CD4-positive, alpha-beta memory T cell (primary cell): Measurements from ENCODE around the gene CORO7. TPM values are rescaled to one million over a fixed set of nuclear protein-coding genes. Genes with fewer than 3 reads are reported as not detected.

Experiments
- CTCF ChIA-PET: fragments of 350-600 bp; sonication (Branson Sonifier 250); formaldehyde crosslinking; loops from one replicate; lab custom pipeline; 2021; ENCODE audit warnings: inconsistent platforms; ENCODE audit not compliant: partially characterized antibody; lab: Charles Lee
- POLR2A ChIA-PET: fragments of 350-600 bp; sonication (Branson Sonifier 250); formaldehyde crosslinking; loops from one replicate; lab custom pipeline; 2021; ENCODE audit not compliant: partially characterized antibody; lab: Charles Lee
- DNase-seq, 5 donors: peaks; one replicate each; pipeline versions ENCODE4 v3.0.0 to v3.0.0-alpha.2; 2020 to 2022; ENCODE audit warnings: mixed read lengths in 1 of 5
- H3K27ac ChIP-seq: one replicate; pipeline ENCODE4 v1.7.0; 2013; ENCODE audit warnings: low read depth, low read length
- H3K27me3 ChIP-seq: 2 replicates; pipeline ENCODE4 v1.7.0; 2013; ENCODE audit warnings: mild to moderate bottlenecking, low read length, moderate library complexity; ENCODE audit not compliant: insufficient read depth
- H3K36me3 ChIP-seq: 2 replicates; pipeline ENCODE4 v1.7.0; 2013; ENCODE audit warnings: mild to moderate bottlenecking, low read length, moderate library complexity; ENCODE audit not compliant: insufficient read depth
- H3K4me1 ChIP-seq: 2 replicates; pipeline ENCODE4 v1.7.0; 2013; ENCODE audit warnings: mild to moderate bottlenecking, low read length, moderate library complexity; ENCODE audit not compliant: insufficient read depth
- H3K4me3 ChIP-seq, 2 donors: one replicate each; pipeline ENCODE4 v1.7.0; 2013; ENCODE audit warnings: low read length in 2 of 2, mild to moderate bottlenecking in 1 of 2
- H3K9me3 ChIP-seq, 2 donors: one replicate each; pipeline ENCODE4 v1.7.0; 2013; ENCODE audit warnings: low read length in 2 of 2, control low read depth in 1 of 2; ENCODE audit not compliant: control insufficient read depth in 1 of 2
- H3K27ac Mint-ChIP-seq, 7 donors: one replicate each; pipeline ENCODE4 v1.8.0; 2020 to 2021; ENCODE audit warnings: mixed read lengths in 7 of 7, mild to moderate bottlenecking in 6 of 7, inconsistent platforms in 3 of 7, moderate library complexity in 3 of 7
- H3K27me3 Mint-ChIP-seq, 2 donors: one replicate each; pipeline ENCODE4 v1.8.0; 2020 to 2021; ENCODE audit warnings: mixed read lengths in 2 of 2
- H3K36me3 Mint-ChIP-seq, 2 donors: one replicate each; pipeline ENCODE4 v1.8.0; 2020 to 2021; ENCODE audit warnings: mixed read lengths in 2 of 2, inconsistent platforms in 1 of 2, mild to moderate bottlenecking in 1 of 2
- H3K4me1 Mint-ChIP-seq, 4 donors: one replicate each; pipeline ENCODE4 v1.8.0; 2020 to 2021; ENCODE audit warnings: mixed read lengths in 4 of 4, mild to moderate bottlenecking in 1 of 4
- H3K4me3 Mint-ChIP-seq, 8 donors: one replicate each; pipeline ENCODE4 v1.8.0; 2020 to 2021; ENCODE audit warnings: mixed read lengths in 8 of 8, mild to moderate bottlenecking in 7 of 8, moderate library complexity in 6 of 8, inconsistent platforms in 3 of 8
- H3K9me3 Mint-ChIP-seq, 8 donors: one replicate each; pipeline ENCODE4 v1.8.0; 2020 to 2021; ENCODE audit warnings: mixed read lengths in 8 of 8, mild to moderate bottlenecking in 5 of 8, inconsistent platforms in 3 of 8, moderate library complexity in 1 of 8
- intact Hi-C: fragments of 100-400 bp; cut with micrococcal nuclease; formaldehyde crosslinking; loops from one replicate; pipeline ENCODE4 v1.15.1; 2023
- polyA plus RNA-seq, 2 donors: library from polyadenylated mRNA; unstranded; fragments of 300-500 nt; fragmentation: Illumina TruSeq; gene quantifications; one replicate each; pipeline ENCODE4 v1.2.3, GENCODE V29; 2021
- total RNA-seq, 2 experiments: library from RNA; stranded (reverse); gene quantifications; one replicate each; pipeline ENCODE4 v1.2.3, GENCODE V29; 2021

The CORO7 gene
- total and polyA plus RNA-seq, 4 experiments from 2014 or later, result 48.2 to 184 (median 157) TPM

- Histone ChIP-seq H3K27ac (no peak within 1 kb of the TSS), H3K4me3 (peak within 1 kb of the TSS; percentile 29 to 36), H3K9me3 (no peaks in the 10 kb centered on the region), H3K36me3 (no peaks in the 10 kb centered on the region), H3K27me3 (no peaks in the 10 kb centered on the region), H3K4me1 (peaks cover 23% of the 10 kb centered on the region)
- Mint-ChIP-seq H3K36me3 (peaks cover 0 to 2% of the 10 kb centered on the region in 2 donors), H3K4me3 (peak within 1 kb of the TSS; percentile 87 to 99 (median 93)), H3K9me3 (no peaks in the 10 kb centered on the region), H3K4me1 (peaks cover 9 to 22% (median 16%) of the 10 kb centered on the region in 4 donors), H3K27me3 (peaks cover 7 to 11% of the 10 kb centered on the region in 2 donors), H3K27ac (peak within 1 kb of the TSS in 5 of 7 donors; percentile 50 to 95 (median 82))
- intact Hi-C loops, result no loop called here
- CTCF ChIA-PET, result no interaction called here
- DNase-seq, result peak in 2 of 5 donors; percentile 16 to 47
- POLR2A ChIA-PET, result interaction anchor here (0.8 to 1.0 kb wide), 2 partner anchors 9 to 44 kb away, joined by 3 read pairs; no protein-coding TSS in a partner anchor
These were observed 100.9 kb downstream of the CORO7 start, which contains the start of gene GLIS2 for GRCh38 chr16:4315186-4316107. TSS of gene GLIS2 (plus strand) at chr16:4316067. CDS start at chr16:4332281, 16,214 bp downstream.

- H3K36me3 Mint-ChIP-seq, result peaks cover 0 to 2% of the 10 kb centered on the region in 2 donors
- ChIA-PET POLR2A (interaction anchor here (0.8 to 1.0 kb wide), 2 partner anchors 8 to 44 kb away, joined by 3 read pairs; no protein-coding TSS in a partner anchor), CTCF (interaction anchor here (1.0 kb wide), 1 partner anchor 61 kb away, joined by 3 read pairs; no protein-coding TSS in a partner anchor)
- no peak overlapping the region for H3K27ac ChIP-seq
- peak overlapping the region; percentile 87 to 99 (median 93) for H3K4me3 Mint-ChIP-seq
- H3K27ac Mint-ChIP-seq, result peak overlapping the region; percentile 50 to 95 (median 82)
- H3K27me3 ChIP-seq, result no peaks in the 10 kb centered on the region
- no peaks in the 10 kb centered on the region for H3K9me3 Mint-ChIP-seq
- peaks cover 7 to 11% of the 10 kb centered on the region in 2 donors for H3K27me3 Mint-ChIP-seq
- no peaks in the 10 kb centered on the region for H3K36me3 ChIP-seq
- peaks cover 23% of the 10 kb centered on the region for H3K4me1 ChIP-seq
- peak overlapping the region; percentile 29 to 36 for H3K4me3 ChIP-seq
- H3K9me3 ChIP-seq, result no peaks in the 10 kb centered on the region
- peaks cover 9 to 22% (median 16%) of the 10 kb centered on the region in 4 donors for H3K4me1 Mint-ChIP-seq
- intact Hi-C loops, result no loop called here
- peak in 3 of 5 donors; percentile 27 to 45 (median 34) for DNase-seq
These were observed 101.7 kb downstream of the CORO7 start for GRCh38 chr16:4314532-4315185.

DNA sequence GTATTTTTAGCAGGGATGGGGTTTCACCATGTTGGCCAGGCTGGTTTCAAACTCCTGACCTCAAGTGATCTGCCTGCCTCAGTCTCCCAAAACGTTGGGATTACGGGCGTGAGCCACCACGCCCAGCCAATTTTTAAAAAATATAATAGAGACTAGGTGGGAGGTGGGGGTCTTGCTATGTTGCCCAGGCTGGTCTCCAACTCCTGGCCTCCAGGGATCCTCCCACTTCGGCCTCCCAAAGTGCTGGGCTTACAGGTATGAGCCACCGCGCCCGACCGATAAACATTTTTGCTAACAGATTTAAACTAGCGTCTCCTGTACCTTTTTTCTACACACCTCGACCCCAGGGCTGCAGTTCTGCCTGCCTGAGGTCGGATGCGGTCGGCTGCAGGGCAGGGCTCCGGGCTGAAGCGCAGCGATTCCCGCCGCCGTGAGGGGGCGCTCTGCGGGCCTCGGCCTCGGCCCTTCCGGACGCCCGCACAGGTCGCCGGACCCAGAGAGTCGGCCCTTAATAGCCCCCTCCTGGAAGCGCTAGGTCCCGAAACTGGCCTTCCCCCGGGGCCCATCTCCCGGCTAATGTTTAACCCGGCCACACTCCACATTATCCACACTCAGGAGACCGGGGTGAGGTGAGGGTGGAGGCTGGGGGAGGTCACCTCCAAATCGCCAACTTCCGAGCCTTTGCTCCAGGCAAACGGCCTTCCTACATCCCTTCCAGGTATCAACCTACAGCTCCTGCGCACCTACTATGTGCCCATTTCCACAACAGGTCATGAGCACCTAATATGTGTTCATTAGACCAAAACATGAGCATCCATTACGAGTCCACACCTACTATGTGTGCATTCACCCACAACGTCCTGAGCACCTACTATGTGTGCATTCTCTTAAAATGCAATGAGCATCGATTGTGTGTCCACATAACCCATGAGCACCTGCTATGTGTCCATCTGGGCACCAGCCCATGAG, 102.5 kb downstream of the CORO7 start:
- Histone ChIP-seq H3K27ac (no peak overlapping the region), H3K4me1 (peaks cover 16% of the 10 kb centered on the region), H3K27me3 (no peaks in the 10 kb centered on the region), H3K9me3 (no peaks in the 10 kb centered on the region), H3K36me3 (no peaks in the 10 kb centered on the region), H3K4me3 (no peak overlapping the region)
- CTCF ChIA-PET, result interaction anchor here (1.0 kb wide), 1 partner anchor 60 kb away, joined by 3 read pairs; no protein-coding TSS in a partner anchor
- Mint-ChIP-seq H3K27me3 (peaks cover 7 to 11% of the 10 kb centered on the region in 2 donors), H3K9me3 (no peaks in the 10 kb centered on the region), H3K4me3 (peak overlapping the region in 7 of 8 donors; percentile 89 to 99 (median 93)), H3K36me3 (peaks cover 0 to 2% of the 10 kb centered on the region in 2 donors), H3K4me1 (peaks cover 10 to 17% (median 12%) of the 10 kb centered on the region in 4 donors), H3K27ac (peak overlapping the region in 4 of 7 donors; percentile 29 to 82 (median 60))
- intact Hi-C loops, result no loop called here
- peak in 2 of 5 donors; percentile 15 to 28 for DNase-seq
- POLR2A ChIA-PET, result no interaction called here

- CTCF ChIA-PET, result interaction anchor here (1.0 to 7.5 kb wide), 11 partner anchors 8 to 190 kb away, joined by 3 to 53 read pairs (median 5); no protein-coding TSS in a partner anchor
- POLR2A ChIA-PET, result interaction anchor here (1.0 to 1.8 kb wide), 3 partner anchors 18 to 38 kb away, joined by 4 to 6 read pairs (median 5); partner anchors contain the start of gene TFAP4
These were observed 106.5 kb downstream of the CORO7 start for GRCh38 chr16:4309833-4310266.

GRCh38 chr16:4309102-4309832, 107.1 kb downstream of the CORO7 start:
- peaks cover 0 to 3% of the 10 kb centered on the region in 2 donors for H3K36me3 Mint-ChIP-seq
- H3K27me3 ChIP-seq, result no peaks in the 10 kb centered on the region
- H3K4me1 Mint-ChIP-seq, result peaks cover 20 to 33% (median 23%) of the 10 kb centered on the region in 4 donors
- no peaks in the 10 kb centered on the region for H3K36me3 ChIP-seq
- H3K27ac ChIP-seq, result no peak overlapping the region
- peak overlapping the region; percentile 47 to 100 (median 79) for H3K27ac Mint-ChIP-seq
- ChIA-PET POLR2A (interaction anchor here (1.0 to 1.8 kb wide), 3 partner anchors 19 to 38 kb away, joined by 4 to 6 read pairs (median 5); partner anchors contain the start of gene TFAP4), CTCF (interaction anchor here (0.6 to 7.5 kb wide), 13 partner anchors 11 to 191 kb away, joined by 3 to 53 read pairs (median 5); partner anchors contain the start of gene TFAP4)
- H3K27me3 Mint-ChIP-seq, result peaks cover 3% of the 10 kb centered on the region in 2 donors
- H3K4me3 ChIP-seq, result no peak overlapping the region
- intact Hi-C loops, result loop anchor here (5.0 kb wide), 1 partner anchor 648 kb away; the partner anchor contains the start of gene SEC14L5
- no peaks in the 10 kb centered on the region for H3K9me3 ChIP-seq
- peak overlapping the region in 7 of 8 donors; percentile 12 to 87 (median 36) for H3K4me3 Mint-ChIP-seq
- DNase-seq, result peak in 1 of 5 donors; percentile 33
- H3K9me3 Mint-ChIP-seq, result peaks cover 0 to 3% (median 0%) of the 10 kb centered on the region in 8 donors
- H3K4me1 ChIP-seq, result peaks cover 21% of the 10 kb centered on the region

More at GRCh38 chr16:4309833-4310266, 106.5 kb downstream of the CORO7 start:
- Mint-ChIP-seq H3K4me3 (peak overlapping the region in 1 of 8 donors; percentile 52), H3K36me3 (peaks cover 0 to 5% of the 10 kb centered on the region in 2 donors), H3K27ac (peak overlapping the region in 6 of 7 donors; percentile 1 to 100 (median 61)), H3K4me1 (peaks cover 25 to 38% (median 28%) of the 10 kb centered on the region in 4 donors), H3K27me3 (peaks cover 6 to 9% of the 10 kb centered on the region in 2 donors), H3K9me3 (peaks cover 0 to 3% (median 0%) of the 10 kb centered on the region in 8 donors)
- peaks cover 27% of the 10 kb centered on the region for H3K4me1 ChIP-seq
- DNase-seq, result peak; percentile 41 to 69 (median 50)
- no peaks in the 10 kb centered on the region for H3K9me3 ChIP-seq
- H3K27me3 ChIP-seq, result no peaks in the 10 kb centered on the region
- H3K4me3 ChIP-seq, result no peak overlapping the region
- intact Hi-C loops, result loop anchor here (5.0 kb wide), 1 partner anchor 647 kb away; the partner anchor contains the start of gene SEC14L5
- H3K36me3 ChIP-seq, result no peaks in the 10 kb centered on the region
- H3K27ac ChIP-seq, result no peak overlapping the region
